HepG2 (cell line): ENCODE measurements around the gene LRRC45. TPM values are rescaled to one million over a fixed set of nuclear protein-coding genes. Genes with fewer than 3 reads are reported as not detected.
A peak's percentile ranks its signal among the peaks of the same experiment; 100 is the strongest.

Source experiments
- ARHGAP35 ChIP-seq: sonication (generic); formaldehyde crosslinking; IDR thresholded peaks from 2 replicates; pipeline ENCODE4 v1.9.0; 2022; ENCODE audit warnings: mild to moderate bottlenecking, inconsistent platforms, moderate library complexity, missing genetic modification reagents, borderline replicate concordance
- CERS6 ChIP-seq: sonication (generic); formaldehyde crosslinking; IDR thresholded peaks from 2 replicates; pipeline ENCODE4 v1.5.0; 2020; ENCODE audit warnings: missing genetic modification reagents
- GATAD1 ChIP-seq: IDR thresholded peaks from 2 replicates; pipeline ENCODE4 v1.6.1; 2016; ENCODE audit warnings: missing genetic modification reagents, missing compliant biosample characterization
- HES4 ChIP-seq: sonication (generic); formaldehyde crosslinking; IDR thresholded peaks from 2 replicates; pipeline ENCODE4 v1.9.0; 2021; ENCODE audit warnings: mild to moderate bottlenecking, missing genetic modification reagents, borderline replicate concordance
- HMG20B ChIP-seq: conservative IDR thresholded peaks from 2 replicates; pipeline ENCODE4 v1.6.1; 2016; ENCODE audit warnings: missing genetic modification reagents, missing compliant biosample characterization
- IRF1 ChIP-seq: sonication (generic); formaldehyde crosslinking; IDR thresholded peaks from 2 replicates; pipeline ENCODE4 v1.4.0; 2020; ENCODE audit warnings: low read depth, mild to moderate bottlenecking, missing genetic modification reagents
- MTERF4 ChIP-seq: sonication (generic); formaldehyde crosslinking; IDR thresholded peaks from 2 replicates; pipeline ENCODE4 v1.8.0; 2023; ENCODE audit warnings: mild to moderate bottlenecking, missing genetic modification reagents
- MTF2 ChIP-seq: sonication (generic); formaldehyde crosslinking; IDR thresholded peaks from 2 replicates; pipeline ENCODE4 v1.5.0; 2020; ENCODE audit warnings: missing genetic modification reagents, borderline replicate concordance
- NCOA5 ChIP-seq: sonication (generic); formaldehyde crosslinking; IDR thresholded peaks from 2 replicates; pipeline ENCODE4 v1.4.0; 2020; ENCODE audit warnings: missing genetic modification reagents
- PRPF4 ChIP-seq: fragments of 200-400 bp; formaldehyde crosslinking; IDR thresholded peaks from 2 replicates; pipeline ENCODE4 v1.6.1; 2016; ENCODE audit warnings: low read length, low read depth; ENCODE audit not compliant: poor library complexity, severe bottlenecking
- RFXAP ChIP-seq: sonication (generic); formaldehyde crosslinking; IDR thresholded peaks from 2 replicates; pipeline ENCODE4 v1.4.0; 2020; ENCODE audit warnings: missing genetic modification reagents, borderline replicate concordance
- SRY ChIP-seq: sonication (generic); formaldehyde crosslinking; IDR thresholded peaks from 2 replicates; pipeline ENCODE4 v1.8.0; 2022; ENCODE audit warnings: mild to moderate bottlenecking, missing genetic modification reagents
- ZNF280B ChIP-seq: sonication (generic); formaldehyde crosslinking; IDR thresholded peaks from 2 replicates; pipeline ENCODE4 v1.5.0; 2020; ENCODE audit warnings: missing genetic modification reagents, mild to moderate bottlenecking, borderline replicate concordance
- ZNF34 ChIP-seq: sonication (generic); formaldehyde crosslinking; IDR thresholded peaks from 2 replicates; pipeline ENCODE4 v1.4.0; 2020; ENCODE audit warnings: mild to moderate bottlenecking, missing genetic modification reagents, borderline replicate concordance
- ZNF350 ChIP-seq: sonication (generic); formaldehyde crosslinking; IDR thresholded peaks from 2 replicates; pipeline ENCODE4 v1.4.0; 2020; ENCODE audit warnings: mild to moderate bottlenecking, low read depth, missing genetic modification reagents, borderline replicate concordance
- ZNF501 ChIP-seq: sonication (generic); formaldehyde crosslinking; IDR thresholded peaks from 2 replicates; pipeline ENCODE4 v1.5.1; 2020; ENCODE audit warnings: mild to moderate bottlenecking, moderate library complexity, missing genetic modification reagents
- ZNF550 ChIP-seq: sonication (generic); formaldehyde crosslinking; IDR thresholded peaks from 2 replicates; pipeline ENCODE4 v1.4.0; 2020; ENCODE audit warnings: mild to moderate bottlenecking, missing genetic modification reagents, borderline replicate concordance
- ZNF609 ChIP-seq: sonication (generic); formaldehyde crosslinking; IDR thresholded peaks from 2 replicates; pipeline ENCODE4 v1.4.0; 2020; ENCODE audit warnings: mild to moderate bottlenecking, missing genetic modification reagents, borderline replicate concordance
- ZNF790 ChIP-seq: sonication (generic); formaldehyde crosslinking; IDR thresholded peaks from 2 replicates; pipeline ENCODE4 v1.8.0; 2022; ENCODE audit warnings: missing genetic modification reagents, mild to moderate bottlenecking, borderline replicate concordance
- polyA plus RNA-seq, 8 experiments: library from polyadenylated mRNA; depleted of rRNA in 3 of 8; stranded (reverse) in 7 of 8; unstranded in 1 of 8; fragments of >200 nt; fragmentation: Illumina TruSeq in 4 of 8; extraction: Trizol in 4 of 8; gene quantifications; 2 replicates each; pipeline versions ENCODE4 v1.2.1 to v1.2.3, GENCODE V29; 2011 to 2016; ENCODE audit warnings: low read depth in 4 of 8, missing spikeins in 1 of 8, mixed read lengths in 1 of 8; ENCODE audit not compliant: insufficient read depth in 1 of 8
- total RNA-seq, 5 experiments: library from RNA; depleted of rRNA; stranded (reverse); fragments of >200 nt; fragmentation: Illumina TruSeq; extraction: Trizol; gene quantifications; 2 replicates each; pipeline ENCODE4 v1.2.3, GENCODE V29; 2016; ENCODE audit warnings: low read depth in 1 of 5

The LRRC45 gene
- total and polyA plus RNA-seq, 2 of the 13 experiments (the other 11 are each of a cell fraction or from before 2014, with no cell fraction given): 11.6 to 48.1 TPM

GRCh38 chr17:82022310-82022980, 660 bp upstream of the LRRC45 start, which contains the start of gene CENPX (continued):
- TF ChIP-seq HES4 (CRISPR knock-in tag): peak; percentile 52
- no peak for TF ChIP-seq MTF2 (CRISPR knock-in tag)
- TF ChIP-seq PRPF4: no peak
- TF ChIP-seq GATAD1 (CRISPR knock-in tag): 0 out of 2 replicates have a peak, but pooled peaks have one; percentile 51
- TF ChIP-seq ZNF350 (CRISPR knock-in tag): no peak
- no peak; the same call in none of the 2 replicates for TF ChIP-seq SRY
- peak; percentile 80 for TF ChIP-seq ZNF609
- TF ChIP-seq RFXAP (CRISPR knock-in tag): peak; percentile 67
- TF ChIP-seq ZNF501 (CRISPR knock-in tag): no peak; the same call in 1 of the 2 replicates
- TF ChIP-seq ZNF280B (CRISPR knock-in tag): 0 out of 2 replicates have a peak, but pooled peaks have one; percentile 60
- peak; percentile 73; the same call in 1 of the 2 replicates for TF ChIP-seq ZNF34 (CRISPR knock-in tag)
- no peak for TF ChIP-seq ARHGAP35 (CRISPR knock-in tag)
- TF ChIP-seq IRF1: 0 out of 2 replicates have a peak, but pooled peaks have one; percentile 81
- TF ChIP-seq ZNF550 (CRISPR knock-in tag): peak; percentile 85; the same call in 1 of the 2 replicates
- TF ChIP-seq HMG20B (CRISPR knock-in tag): no peak; the same call in 1 of the 2 replicates
- no peak; the same call in 1 of the 2 replicates for TF ChIP-seq MTERF4 (CRISPR knock-in tag)
- TF ChIP-seq ZNF790 (CRISPR knock-in tag): no peak
- no peak for TF ChIP-seq CERS6 (CRISPR knock-in tag)
- no peak for TF ChIP-seq NCOA5 (CRISPR knock-in tag)
